Mammary epithelial cell (primary cell): ENCODE results near the gene PCDHGB6.

Experiments
- EZH2 ChIP-seq: IDR thresholded peaks from 2 replicates; pipeline ENCODE4 v1.6.1; 2012; ENCODE audit warnings: low read length, inconsistent platforms, borderline replicate concordance
- TF ChIP-seq, protein P1 (sequence below), 2 donors: IDR thresholded peaks in 1 of 2; conservative IDR thresholded peaks in 1 of 2; 2 replicates each; pipeline ENCODE4 v1.5.1; 2011 to 2012; ENCODE audit warnings: inconsistent platforms in 2 of 2, low read length in 2 of 2, mild to moderate bottlenecking in 2 of 2, control low read depth in 1 of 2, low read depth in 1 of 2; ENCODE audit not compliant: insufficient read depth in 1 of 2; ENCODE audit errors: extremely low read depth in 1 of 2

DNA sequence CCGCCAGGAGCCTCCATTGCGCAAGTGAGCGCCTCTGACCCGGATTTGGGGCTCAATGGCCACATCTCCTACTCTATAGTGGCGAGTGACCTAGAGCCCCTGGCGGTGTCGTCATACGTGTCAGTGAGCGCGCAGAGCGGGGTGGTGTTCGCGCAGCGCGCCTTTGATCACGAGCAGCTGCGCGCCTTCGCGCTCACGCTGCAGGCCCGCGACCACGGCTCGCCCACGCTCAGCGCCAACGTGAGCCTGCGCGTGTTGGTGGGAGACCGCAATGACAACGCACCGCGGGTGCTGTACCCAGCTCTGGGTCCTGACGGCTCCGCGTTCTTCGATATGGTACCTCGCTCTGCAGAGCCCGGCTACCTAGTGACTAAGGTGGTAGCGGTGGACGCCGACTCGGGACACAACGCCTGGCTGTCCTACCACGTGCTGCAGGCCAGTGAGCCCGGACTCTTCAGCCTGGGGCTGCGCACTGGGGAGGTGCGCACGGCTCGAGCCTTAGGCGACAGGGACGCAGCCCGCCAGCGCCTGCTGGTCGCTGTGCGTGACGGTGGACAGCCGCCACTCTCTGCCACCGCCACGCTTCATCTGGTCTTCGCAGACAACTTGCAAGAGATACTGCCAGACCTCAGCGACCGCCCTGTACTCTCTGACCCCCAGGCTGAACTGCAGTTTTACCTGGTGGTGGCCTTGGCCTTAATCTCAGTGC, 1.9 kb downstream of the PCDHGB6 start:
- TF ChIP-seq, protein P1, sequence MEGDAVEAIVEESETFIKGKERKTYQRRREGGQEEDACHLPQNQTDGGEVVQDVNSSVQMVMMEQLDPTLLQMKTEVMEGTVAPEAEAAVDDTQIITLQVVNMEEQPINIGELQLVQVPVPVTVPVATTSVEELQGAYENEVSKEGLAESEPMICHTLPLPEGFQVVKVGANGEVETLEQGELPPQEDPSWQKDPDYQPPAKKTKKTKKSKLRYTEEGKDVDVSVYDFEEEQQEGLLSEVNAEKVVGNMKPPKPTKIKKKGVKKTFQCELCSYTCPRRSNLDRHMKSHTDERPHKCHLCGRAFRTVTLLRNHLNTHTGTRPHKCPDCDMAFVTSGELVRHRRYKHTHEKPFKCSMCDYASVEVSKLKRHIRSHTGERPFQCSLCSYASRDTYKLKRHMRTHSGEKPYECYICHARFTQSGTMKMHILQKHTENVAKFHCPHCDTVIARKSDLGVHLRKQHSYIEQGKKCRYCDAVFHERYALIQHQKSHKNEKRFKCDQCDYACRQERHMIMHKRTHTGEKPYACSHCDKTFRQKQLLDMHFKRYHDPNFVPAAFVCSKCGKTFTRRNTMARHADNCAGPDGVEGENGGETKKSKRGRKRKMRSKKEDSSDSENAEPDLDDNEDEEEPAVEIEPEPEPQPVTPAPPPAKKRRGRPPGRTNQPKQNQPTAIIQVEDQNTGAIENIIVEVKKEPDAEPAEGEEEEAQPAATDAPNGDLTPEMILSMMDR (conservative IDR thresholded peaks at IDR 0.05 in 1 of 2, IDR thresholded peaks at IDR 0.05 in 1 of 2; ENCODE audit: extremely low read depth in 1 of 2, insufficient read depth in 1 of 2, low read depth in 1 of 2, low read length in 2 of 2): no peak
- no peak for TF ChIP-seq EZH2
